Esophagus squamous epithelium (tissue), 5 donors: ENCODE data around the gene KLF3. TPM values are rescaled to one million over a fixed set of nuclear protein-coding genes. Genes with fewer than 3 reads are reported as not detected.

Experiments
- DNase-seq: peaks from one replicate; lab custom pipeline; 2025; lab: John Stamatoyannopoulos, UW
- H3K27ac ChIP-seq, 4 donors: fragments of 200-600 bp; sonication (generic); one replicate each; pipeline ENCODE4 v1.5.1; 2016 to 2019; ENCODE audit warnings: mild to moderate bottlenecking in 1 of 4
- H3K27me3 ChIP-seq, 4 donors: fragments of 200-600 bp; sonication (generic); 1 replicate in 3 of 4; 2 replicates in 1 of 4; pipeline versions ENCODE4 v1.5.1 to v1.6.0; 2017 to 2021; ENCODE audit warnings: antibody characterized with exemption in 1 of 4
- H3K36me3 ChIP-seq, 3 donors: fragments of 200-600 bp; sonication (generic); one replicate each; pipeline ENCODE4 v1.5.1; 2016 to 2019
- H3K4me1 ChIP-seq, 3 donors: fragments of 200-600 bp; sonication (generic); one replicate each; pipeline ENCODE4 v1.5.1; 2017 to 2019
- H3K4me3 ChIP-seq, 4 donors: fragments of 200-600 bp; sonication (generic); 1 replicate in 3 of 4; 2 replicates in 1 of 4; pipeline ENCODE4 v1.5.1; 2016 to 2019; ENCODE audit warnings: mild to moderate bottlenecking in 2 of 4, moderate library complexity in 1 of 4
- H3K9me3 ChIP-seq, 3 donors: fragments of 200-600 bp; sonication (generic); one replicate each; pipeline ENCODE4 v1.5.1; 2016 to 2019
- POLR2A ChIP-seq, 4 donors: fragments of 450-650 bp; IDR thresholded peaks; one replicate each; pipeline ENCODE4 v1.6.1; 2017; ENCODE audit warnings: antibody characterized with exemption in 4 of 4, mild to moderate bottlenecking in 4 of 4, moderate library complexity in 3 of 4
- whole genome bisulfite sequencing, 2 donors: methylation state at CpG; one replicate each; pipeline ENCODE4 v1.1.5; 2018; 5-methylcytosine and 5-hydroxymethylcytosine counted together
- intact Hi-C: fragments of 100-400 bp; cut with DNase I; formaldehyde crosslinking; loops from one replicate; pipeline ENCODE4 v1.15.0; 2022
- total RNA-seq, 4 donors: library from RNA; depleted of rRNA; stranded (reverse); fragments of >200 nt; gene quantifications; one replicate each; pipeline ENCODE4 v1.1.0, GENCODE V29; 2016
- TF ChIP-seq, protein P1 (sequence below), 6 experiments: fragments of 450-650 bp in 4 of 6; fragments of 200-600 bp in 2 of 6; sonication (generic) in 2 of 6; IDR thresholded peaks; one replicate each; pipeline ENCODE4 v1.5.1; 2016 to 2019; ENCODE audit warnings: antibody characterized with exemption in 6 of 6, mild to moderate bottlenecking in 4 of 6, moderate library complexity in 4 of 6
- donor health status: DM: yes; HTN: yes; CAD: no.

Gene KLF3
- total RNA-seq, 4 donors from 2014 or later: 44.2 to 91.4 (median 82.7) TPM

DNA sequence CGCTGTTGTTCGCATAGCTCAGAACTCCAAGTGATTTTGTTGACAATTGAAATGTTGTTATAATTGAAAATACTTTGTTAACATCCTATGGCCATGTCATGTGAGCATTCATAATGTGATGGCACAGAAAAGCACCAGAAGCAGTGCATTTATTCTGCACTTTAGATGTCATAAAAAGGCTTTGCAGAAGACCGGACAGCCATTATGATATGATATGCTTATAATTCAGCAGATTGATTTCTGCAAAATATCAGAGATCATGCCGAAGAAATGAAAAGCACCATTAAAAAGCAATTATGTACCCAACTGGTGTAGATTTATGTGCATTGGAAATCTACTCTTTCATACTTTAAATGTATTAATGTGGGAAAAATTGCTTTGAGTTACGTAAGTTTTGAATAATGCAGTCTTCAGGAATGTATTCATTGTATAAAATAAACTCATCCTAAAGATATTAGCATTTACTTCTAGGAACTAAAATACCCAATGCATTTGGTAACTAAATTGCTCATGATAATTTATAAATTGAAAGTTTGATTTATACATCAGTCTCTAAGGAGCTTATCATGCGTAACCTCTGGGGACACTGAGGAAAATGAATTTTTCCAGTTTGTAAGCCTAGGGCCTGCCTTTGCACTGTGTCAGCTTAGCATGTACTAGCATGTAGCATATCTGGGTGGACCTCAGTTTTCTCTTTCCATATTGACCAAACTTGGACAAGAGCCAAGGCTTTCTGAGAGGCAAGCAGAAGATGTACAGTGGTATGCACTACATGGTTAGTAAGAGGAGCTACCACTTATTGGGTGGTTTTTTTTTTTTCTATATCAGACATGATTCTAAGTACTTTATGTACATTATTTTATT lies 75.2 kb downstream of the KLF3 start:
- Histone ChIP-seq H3K4me3 (no peak overlapping the region), H3K4me1 (peaks cover 0 to 18% (median 4%) of the 10 kb centered on the region in 3 donors), H3K36me3 (no peaks in the 10 kb centered on the region), H3K27ac (no peak overlapping the region), H3K9me3 (no peaks in the 10 kb centered on the region), H3K27me3 (no peaks in the 10 kb centered on the region)
- intact Hi-C loops: no loop called here
- TF ChIP-seq, protein P1, sequence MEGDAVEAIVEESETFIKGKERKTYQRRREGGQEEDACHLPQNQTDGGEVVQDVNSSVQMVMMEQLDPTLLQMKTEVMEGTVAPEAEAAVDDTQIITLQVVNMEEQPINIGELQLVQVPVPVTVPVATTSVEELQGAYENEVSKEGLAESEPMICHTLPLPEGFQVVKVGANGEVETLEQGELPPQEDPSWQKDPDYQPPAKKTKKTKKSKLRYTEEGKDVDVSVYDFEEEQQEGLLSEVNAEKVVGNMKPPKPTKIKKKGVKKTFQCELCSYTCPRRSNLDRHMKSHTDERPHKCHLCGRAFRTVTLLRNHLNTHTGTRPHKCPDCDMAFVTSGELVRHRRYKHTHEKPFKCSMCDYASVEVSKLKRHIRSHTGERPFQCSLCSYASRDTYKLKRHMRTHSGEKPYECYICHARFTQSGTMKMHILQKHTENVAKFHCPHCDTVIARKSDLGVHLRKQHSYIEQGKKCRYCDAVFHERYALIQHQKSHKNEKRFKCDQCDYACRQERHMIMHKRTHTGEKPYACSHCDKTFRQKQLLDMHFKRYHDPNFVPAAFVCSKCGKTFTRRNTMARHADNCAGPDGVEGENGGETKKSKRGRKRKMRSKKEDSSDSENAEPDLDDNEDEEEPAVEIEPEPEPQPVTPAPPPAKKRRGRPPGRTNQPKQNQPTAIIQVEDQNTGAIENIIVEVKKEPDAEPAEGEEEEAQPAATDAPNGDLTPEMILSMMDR (IDR thresholded peaks at IDR 0.05): no peak
- no peak for TF ChIP-seq POLR2A (IDR thresholded peaks at IDR 0.05)
- WGBS, 2 donors: 89 to 93% methylated on average over 6 of the region's 6 CpGs
- no peak for DNase-seq

DNA sequence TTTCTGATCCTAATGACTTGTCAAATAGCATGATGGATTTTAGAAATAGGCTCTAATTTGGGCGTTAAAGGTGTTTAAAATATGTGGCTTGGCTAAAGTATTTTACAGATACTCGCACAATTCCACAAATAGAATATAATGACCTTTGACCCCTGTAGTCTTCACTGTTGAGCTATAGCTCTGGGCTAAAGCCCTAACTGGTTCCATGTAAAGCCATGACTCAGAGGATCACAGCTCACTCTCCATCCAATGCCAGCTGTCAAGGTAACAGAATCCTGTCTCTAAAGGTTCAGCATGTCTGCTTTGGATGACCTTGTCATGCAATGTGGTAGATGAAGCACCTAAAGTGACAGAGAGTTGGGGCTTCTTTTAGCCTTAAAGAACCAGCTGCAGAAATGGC lies 76.3 kb downstream of the KLF3 start:
- Histone ChIP-seq H3K9me3 (no peaks in the 10 kb centered on the region), H3K4me3 (no peak overlapping the region), H3K36me3 (no peaks in the 10 kb centered on the region), H3K27ac (no peak overlapping the region), H3K4me1 (peaks cover 0 to 7% (median 4%) of the 10 kb centered on the region in 3 donors), H3K27me3 (no peaks in the 10 kb centered on the region)
- 46 to 62% methylated on average over 2 of the region's 2 CpGs for WGBS, 2 donors
- TF ChIP-seq POLR2A (IDR thresholded peaks at IDR 0.05): no peak
- TF ChIP-seq, protein P1 (IDR thresholded peaks at IDR 0.05): no peak
- no peak for DNase-seq
- intact Hi-C loops: no loop called here

DNA sequence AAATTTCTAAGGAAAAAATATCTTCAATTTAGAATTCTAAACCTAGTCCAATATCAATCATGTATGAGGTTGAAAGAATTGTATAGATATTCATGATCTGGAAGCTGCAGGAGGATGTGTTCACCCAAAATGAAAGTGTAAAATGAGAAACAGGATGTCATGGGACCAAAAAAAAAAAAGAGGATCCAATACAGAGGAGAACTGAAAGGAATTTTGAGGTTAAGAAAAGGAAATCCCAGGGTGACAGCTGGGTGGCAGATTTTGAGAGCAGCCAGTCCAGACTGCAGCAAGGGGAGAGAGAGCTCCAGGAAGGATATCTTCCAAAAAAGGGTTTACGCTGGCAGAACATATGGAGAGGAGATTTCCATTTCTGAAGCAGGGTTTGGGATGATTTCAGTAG lies 79.9 kb downstream of the KLF3 start:
- WGBS, 2 donors: 77 to 88% methylated on average over 1 of the region's 1 CpG
- H3K9me3 ChIP-seq: no peaks in the 10 kb centered on the region
- H3K27ac ChIP-seq: no peak overlapping the region
- H3K4me1 ChIP-seq: no peaks in the 10 kb centered on the region
- TF ChIP-seq, protein P1 (IDR thresholded peaks at IDR 0.05): no peak
- TF ChIP-seq POLR2A (IDR thresholded peaks at IDR 0.05): no peak
- no peaks in the 10 kb centered on the region for H3K27me3 ChIP-seq
- H3K36me3 ChIP-seq: no peaks in the 10 kb centered on the region
- no peak overlapping the region for H3K4me3 ChIP-seq
- intact Hi-C loops: no loop called here
- no peak for DNase-seq

GRCh38 chr4:38745881-38746280 lies 81.9 kb downstream of the KLF3 start:
- Histone ChIP-seq H3K36me3 (no peaks in the 10 kb centered on the region), H3K4me1 (no peaks in the 10 kb centered on the region), H3K27ac (no peak overlapping the region), H3K9me3 (no peaks in the 10 kb centered on the region), H3K27me3 (no peaks in the 10 kb centered on the region), H3K4me3 (no peak overlapping the region)
- TF ChIP-seq, protein P1 (IDR thresholded peaks at IDR 0.05): no peak
- TF ChIP-seq POLR2A (IDR thresholded peaks at IDR 0.05): no peak
- intact Hi-C loops: no loop called here
- WGBS, 2 donors: 92 to 94% methylated on average over 5 of the region's 5 CpGs
- no peak for DNase-seq

GRCh38 chr4:38747629-38748028 lies 83.6 kb downstream of the KLF3 start:
- Histone ChIP-seq H3K4me1 (peaks cover 0 to 12% (median 5%) of the 10 kb centered on the region in 3 donors), H3K27me3 (no peaks in the 10 kb centered on the region), H3K27ac (no peak overlapping the region), H3K9me3 (no peaks in the 10 kb centered on the region), H3K36me3 (no peaks in the 10 kb centered on the region), H3K4me3 (no peak overlapping the region)
- intact Hi-C loops: no loop called here
- TF ChIP-seq, protein P1 (IDR thresholded peaks at IDR 0.05): no peak
- TF ChIP-seq POLR2A (IDR thresholded peaks at IDR 0.05): no peak
- no peak for DNase-seq
